ENCODE data around the gene PTGIS.

The PTGIS gene

GRCh38 chr20:49501917-49502316, 66.0 kb downstream of the PTGIS start:
- no peak for TF ChIP-seq EP300 (IDR thresholded peaks at IDR 0.05; ENCODE audit: borderline replicate concordance)
- TF ChIP-seq, protein P1, sequence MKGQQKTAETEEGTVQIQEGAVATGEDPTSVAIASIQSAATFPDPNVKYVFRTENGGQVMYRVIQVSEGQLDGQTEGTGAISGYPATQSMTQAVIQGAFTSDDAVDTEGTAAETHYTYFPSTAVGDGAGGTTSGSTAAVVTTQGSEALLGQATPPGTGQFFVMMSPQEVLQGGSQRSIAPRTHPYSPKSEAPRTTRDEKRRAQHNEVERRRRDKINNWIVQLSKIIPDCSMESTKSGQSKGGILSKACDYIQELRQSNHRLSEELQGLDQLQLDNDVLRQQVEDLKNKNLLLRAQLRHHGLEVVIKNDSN (IDR thresholded peaks at IDR 0.05): peak; percentile 88

DNA sequence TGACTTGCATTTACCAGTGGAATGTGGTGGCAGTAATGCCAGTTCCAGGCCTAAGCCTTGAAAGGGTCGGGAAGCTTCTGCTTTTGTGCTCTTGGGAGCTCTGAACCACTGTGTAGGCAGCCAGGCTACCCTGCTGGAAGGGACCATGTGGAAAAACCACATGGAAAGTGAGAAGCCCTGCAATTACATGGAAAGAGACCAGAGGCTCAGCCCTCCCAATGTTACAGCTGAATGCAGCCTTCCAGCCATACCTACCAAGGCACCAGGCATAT, 70.6 kb downstream of the PTGIS start:
- TF ChIP-seq TEAD4 (IDR thresholded peaks at IDR 0.05) (no peak), CEBPB (IDR thresholded peaks at IDR 0.05) (no peak), RAD21 (IDR thresholded peaks at IDR 0.05; ENCODE audit: low read depth) (no peak), YY1 (IDR thresholded peaks at IDR 0.05; ENCODE audit: low read depth) (no peak), ZBTB7A (IDR thresholded peaks at IDR 0.05; ENCODE audit: low read depth) (no peak), TAF1 (IDR thresholded peaks at IDR 0.05; ENCODE audit: low read depth) (no peak), REST (IDR thresholded peaks at IDR 0.05; ENCODE audit: low read depth) (no peak), NFIC (IDR thresholded peaks at IDR 0.05) (no peak), MAX (IDR thresholded peaks at IDR 0.05) (no peak), CREB1 (IDR thresholded peaks at IDR 0.05; ENCODE audit: low read depth) (no peak), TCF12 (IDR thresholded peaks at IDR 0.05; ENCODE audit: low read depth) (no peak), EGR1 (IDR thresholded peaks at IDR 0.05) (no peak), FOXM1 (IDR thresholded peaks at IDR 0.05; ENCODE audit: borderline replicate concordance, low read depth) (no peak), EP300 (IDR thresholded peaks at IDR 0.05; ENCODE audit: borderline replicate concordance) (no peak)
- TF ChIP-seq, protein P1 (IDR thresholded peaks at IDR 0.05): no peak

DNA sequence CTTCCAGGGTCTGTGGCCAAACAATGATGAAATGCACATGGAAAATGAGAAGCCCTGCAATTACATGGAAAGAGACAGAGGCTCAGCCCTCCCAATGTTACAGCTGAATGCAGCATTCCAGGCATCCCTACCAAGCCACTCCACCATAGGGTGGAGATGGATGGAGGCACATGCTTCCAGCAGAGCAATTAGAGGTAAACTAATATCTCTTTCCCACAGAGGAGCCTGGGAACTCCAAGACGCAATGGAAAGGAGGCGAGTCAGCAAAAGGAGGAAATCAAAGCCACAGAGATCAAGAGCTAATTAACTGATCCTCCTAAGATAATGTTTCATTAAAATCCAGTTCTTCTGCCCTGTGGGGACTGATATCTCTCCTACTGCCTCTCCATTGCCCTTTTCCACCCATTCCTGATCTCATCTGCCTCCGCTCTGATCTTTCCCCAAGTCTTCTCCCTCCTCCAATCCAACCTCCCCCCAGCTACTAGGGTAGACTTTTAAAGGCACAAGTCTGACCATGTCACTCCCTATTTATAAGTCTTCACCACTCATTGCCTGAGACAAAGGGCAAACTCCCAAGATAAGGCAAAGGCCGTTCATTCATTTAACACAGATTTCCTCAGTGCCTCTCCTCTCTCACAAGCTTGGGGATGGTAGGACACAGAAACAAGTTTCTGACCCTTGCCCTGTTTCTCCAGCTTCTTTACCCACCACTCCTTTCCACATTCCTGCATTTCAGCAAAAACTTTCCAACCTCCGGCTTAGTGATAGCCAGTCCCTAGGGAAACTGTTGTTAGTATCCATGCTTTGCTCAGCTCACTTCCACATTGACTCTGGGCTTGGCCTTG, 71.2 kb downstream of the PTGIS start:
- no peak for TF ChIP-seq ZBTB7A (IDR thresholded peaks at IDR 0.05; ENCODE audit: low read depth)
- TF ChIP-seq, protein P1 (IDR thresholded peaks at IDR 0.05): no peak
- no peak for TF ChIP-seq RAD21 (IDR thresholded peaks at IDR 0.05; ENCODE audit: low read depth)
- no peak for TF ChIP-seq TAF1 (IDR thresholded peaks at IDR 0.05; ENCODE audit: low read depth)
- TF ChIP-seq EP300 (IDR thresholded peaks at IDR 0.05; ENCODE audit: borderline replicate concordance): no peak
- TF ChIP-seq YY1 (IDR thresholded peaks at IDR 0.05; ENCODE audit: low read depth): no peak
- no peak for TF ChIP-seq REST (IDR thresholded peaks at IDR 0.05; ENCODE audit: low read depth)
- no peak for TF ChIP-seq MAX (IDR thresholded peaks at IDR 0.05)
- TF ChIP-seq NFIC (IDR thresholded peaks at IDR 0.05): no peak
- no peak for TF ChIP-seq TCF12 (IDR thresholded peaks at IDR 0.05; ENCODE audit: low read depth)
- TF ChIP-seq CREB1 (IDR thresholded peaks at IDR 0.05; ENCODE audit: low read depth): no peak
- TF ChIP-seq EGR1 (IDR thresholded peaks at IDR 0.05): no peak
- TF ChIP-seq FOXM1 (IDR thresholded peaks at IDR 0.05; ENCODE audit: borderline replicate concordance, low read depth): no peak
- no peak for TF ChIP-seq CEBPB (IDR thresholded peaks at IDR 0.05)
- no peak for TF ChIP-seq TEAD4 (IDR thresholded peaks at IDR 0.05)

DNA sequence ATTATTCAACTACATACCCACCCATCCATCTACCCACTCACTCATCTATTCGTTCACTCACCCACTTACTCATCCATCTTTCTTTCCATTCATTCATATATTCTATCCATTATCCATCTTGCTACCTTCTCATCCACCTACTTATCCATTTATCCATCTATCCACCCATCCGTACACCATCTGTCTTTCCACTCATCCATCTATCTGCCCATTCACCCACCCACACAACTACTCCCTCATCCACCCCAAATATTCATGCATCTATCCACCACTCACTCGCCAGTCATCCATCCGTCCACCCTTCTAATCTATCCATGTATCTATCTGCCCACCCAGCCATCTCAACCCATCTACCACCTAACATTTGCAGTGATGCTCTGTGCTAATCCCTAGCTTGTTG, 71.9 kb downstream of the PTGIS start:
- TF ChIP-seq CREB1 (IDR thresholded peaks at IDR 0.05; ENCODE audit: low read depth) (no peak), ZBTB7A (IDR thresholded peaks at IDR 0.05; ENCODE audit: low read depth) (no peak), EGR1 (IDR thresholded peaks at IDR 0.05) (no peak), NFIC (IDR thresholded peaks at IDR 0.05) (no peak), CEBPB (IDR thresholded peaks at IDR 0.05) (no peak), RAD21 (IDR thresholded peaks at IDR 0.05; ENCODE audit: low read depth) (no peak), TAF1 (IDR thresholded peaks at IDR 0.05; ENCODE audit: low read depth) (no peak)
- TF ChIP-seq, protein P1 (IDR thresholded peaks at IDR 0.05): no peak

DNA sequence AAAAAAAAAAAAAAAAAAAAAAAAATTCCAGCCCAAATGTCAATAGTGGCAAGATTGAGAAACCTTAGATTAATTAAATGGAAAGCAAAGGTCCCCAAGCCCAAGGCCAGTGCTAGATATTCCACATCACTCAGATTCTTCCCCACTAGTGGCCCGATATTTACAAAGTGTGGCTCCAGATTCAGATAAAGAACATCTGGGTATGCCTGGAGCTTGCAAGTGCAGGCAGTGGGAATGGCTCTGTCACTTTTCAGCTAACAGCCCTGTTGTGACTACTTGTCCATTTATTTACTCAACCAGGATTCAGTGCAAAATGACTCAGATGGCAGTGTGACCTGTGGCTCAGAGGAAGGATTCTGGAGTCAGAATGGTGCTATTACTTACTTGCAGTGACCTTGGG, 77.2 kb downstream of the PTGIS start:
- TF ChIP-seq EP300 (IDR thresholded peaks at IDR 0.05; ENCODE audit: borderline replicate concordance): no peak
- TF ChIP-seq CEBPB (IDR thresholded peaks at IDR 0.05): no peak
- TF ChIP-seq TCF12 (IDR thresholded peaks at IDR 0.05; ENCODE audit: low read depth): no peak
- no peak for TF ChIP-seq REST (IDR thresholded peaks at IDR 0.05; ENCODE audit: low read depth)

All from Ishikawa (cell line).